Measurements from ENCODE around the gene STT3A. TPM values are rescaled to one million over a fixed set of nuclear protein-coding genes. Genes with fewer than 3 reads are reported as not detected.

STT3A gene
- total RNA-seq, 4 donors from 2014 or later: 36.3 to 73.1 (median 50.1) TPM

DNA sequence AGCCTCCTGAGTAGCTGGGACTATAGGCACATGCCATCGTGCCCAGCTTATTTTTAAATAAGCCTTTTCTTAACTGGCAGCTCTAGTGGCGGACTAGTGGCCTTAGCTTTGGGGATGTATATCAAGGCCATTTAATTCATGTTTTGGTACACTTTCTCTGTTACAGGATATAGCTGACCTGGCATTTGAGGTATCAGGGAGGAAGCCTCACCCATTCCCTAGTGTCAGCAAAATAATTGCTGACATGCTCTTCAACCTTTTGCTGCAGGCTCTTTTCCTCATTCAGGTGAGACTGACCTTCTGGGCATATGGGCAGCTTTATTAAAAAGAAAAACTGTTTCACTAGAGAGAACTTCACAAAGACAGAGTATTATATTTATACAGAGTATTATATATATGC lies 13.9 kb upstream of the STT3A start:
- H3K9me3 ChIP-seq: no peaks in the 10 kb centered on the region
- no peak for TF ChIP-seq POLR2A (IDR thresholded peaks at IDR 0.05)
- TF ChIP-seq, protein P1, sequence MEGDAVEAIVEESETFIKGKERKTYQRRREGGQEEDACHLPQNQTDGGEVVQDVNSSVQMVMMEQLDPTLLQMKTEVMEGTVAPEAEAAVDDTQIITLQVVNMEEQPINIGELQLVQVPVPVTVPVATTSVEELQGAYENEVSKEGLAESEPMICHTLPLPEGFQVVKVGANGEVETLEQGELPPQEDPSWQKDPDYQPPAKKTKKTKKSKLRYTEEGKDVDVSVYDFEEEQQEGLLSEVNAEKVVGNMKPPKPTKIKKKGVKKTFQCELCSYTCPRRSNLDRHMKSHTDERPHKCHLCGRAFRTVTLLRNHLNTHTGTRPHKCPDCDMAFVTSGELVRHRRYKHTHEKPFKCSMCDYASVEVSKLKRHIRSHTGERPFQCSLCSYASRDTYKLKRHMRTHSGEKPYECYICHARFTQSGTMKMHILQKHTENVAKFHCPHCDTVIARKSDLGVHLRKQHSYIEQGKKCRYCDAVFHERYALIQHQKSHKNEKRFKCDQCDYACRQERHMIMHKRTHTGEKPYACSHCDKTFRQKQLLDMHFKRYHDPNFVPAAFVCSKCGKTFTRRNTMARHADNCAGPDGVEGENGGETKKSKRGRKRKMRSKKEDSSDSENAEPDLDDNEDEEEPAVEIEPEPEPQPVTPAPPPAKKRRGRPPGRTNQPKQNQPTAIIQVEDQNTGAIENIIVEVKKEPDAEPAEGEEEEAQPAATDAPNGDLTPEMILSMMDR (IDR thresholded peaks at IDR 0.05): no peak
- H3K4me3 ChIP-seq: no peak overlapping the region
- H3K27ac ChIP-seq: no peak overlapping the region
- no peaks in the 10 kb centered on the region for H3K4me1 ChIP-seq
- no peaks in the 10 kb centered on the region for H3K27me3 ChIP-seq
- peaks cover 0 to 98% (median 6%) of the 10 kb centered on the region in 3 donors for H3K36me3 ChIP-seq
- DNase-seq: no peak

DNA sequence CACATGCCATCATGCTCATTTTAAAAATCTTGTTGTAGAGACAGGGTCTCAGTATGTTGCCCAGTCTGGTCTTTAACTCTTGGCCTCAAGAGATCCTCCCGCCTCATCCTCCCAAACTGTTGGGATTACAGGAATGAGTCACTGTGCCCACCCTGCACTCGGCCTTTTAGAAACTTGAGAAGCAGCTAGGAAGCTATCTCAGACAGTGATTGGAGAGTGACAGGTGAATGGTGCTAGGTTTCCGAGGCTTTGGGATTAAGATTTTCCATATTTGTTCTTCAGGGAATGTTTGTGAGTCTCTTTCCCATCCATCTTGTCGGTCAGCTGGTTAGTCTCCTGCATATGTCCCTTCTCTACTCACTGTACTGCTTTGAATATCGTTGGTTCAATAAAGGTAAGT lies 12.8 kb upstream of the STT3A start:
- Histone ChIP-seq H3K36me3 (peaks cover 0 to 94% (median 6%) of the 10 kb centered on the region in 3 donors), H3K4me1 (no peaks in the 10 kb centered on the region)
- TF ChIP-seq, protein P1 (IDR thresholded peaks at IDR 0.05): no peak
- no peak for TF ChIP-seq POLR2A (IDR thresholded peaks at IDR 0.05)

DNA sequence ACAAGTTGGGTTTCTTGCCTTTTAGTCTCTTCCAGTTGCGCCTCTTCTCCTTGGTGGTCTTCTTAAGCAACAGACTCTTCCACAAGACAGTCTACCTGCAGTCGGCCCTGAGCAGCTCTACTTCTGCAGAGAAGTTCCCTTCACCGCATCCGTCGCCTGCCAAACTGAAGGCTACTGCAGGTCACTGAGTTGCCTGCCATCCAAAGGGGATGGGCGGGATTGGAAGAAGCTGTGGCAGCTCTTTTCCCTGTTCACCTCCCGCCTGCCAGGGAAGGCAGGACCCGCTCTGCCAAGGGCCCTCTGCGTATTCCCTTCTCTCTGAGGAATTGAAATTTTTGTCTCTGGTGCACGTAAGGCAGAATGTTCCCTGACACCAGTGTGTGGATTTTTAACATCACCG lies 9.2 kb upstream of the STT3A start:
- Histone ChIP-seq H3K4me3 (no peak overlapping the region), H3K27ac (no peak overlapping the region), H3K9me3 (no peaks in the 10 kb centered on the region), H3K4me1 (no peaks in the 10 kb centered on the region), H3K36me3 (peaks cover 0 to 57% (median 0%) of the 10 kb centered on the region in 3 donors), H3K27me3 (no peaks in the 10 kb centered on the region)
- TF ChIP-seq, protein P1 (IDR thresholded peaks at IDR 0.05): no peak
- TF ChIP-seq POLR2A (IDR thresholded peaks at IDR 0.05): no peak
- no peak for DNase-seq

More for the DNA sequence above, 12.8 kb upstream of the STT3A start:
- no peak overlapping the region for H3K27ac ChIP-seq
- no peaks in the 10 kb centered on the region for H3K27me3 ChIP-seq
- H3K9me3 ChIP-seq: no peaks in the 10 kb centered on the region
- H3K4me3 ChIP-seq: no peak overlapping the region
- DNase-seq: no peak

DNA sequence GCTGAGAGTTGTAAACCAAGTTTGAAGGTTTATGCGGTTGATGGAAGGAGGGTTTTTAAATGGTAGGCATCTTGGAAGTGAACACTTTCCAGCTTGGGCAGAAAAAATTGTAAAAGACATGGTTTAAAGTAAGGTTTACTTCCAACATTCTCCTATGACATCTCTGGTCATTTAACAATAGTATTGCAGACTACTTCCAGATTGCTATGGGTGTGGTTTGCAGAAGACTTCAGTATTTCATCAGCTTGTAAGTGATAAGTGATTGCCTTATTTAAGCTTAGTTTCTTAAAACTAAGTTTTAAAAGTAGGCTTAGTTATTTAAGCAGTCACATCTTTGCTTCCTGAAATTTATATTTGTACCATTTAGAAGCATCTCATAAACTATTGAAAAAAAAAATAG lies 7.2 kb upstream of the STT3A start:
- no peak overlapping the region for H3K27ac ChIP-seq
- no peak for DNase-seq
- no peaks in the 10 kb centered on the region for H3K27me3 ChIP-seq
- H3K9me3 ChIP-seq: no peaks in the 10 kb centered on the region
- no peak overlapping the region for H3K4me3 ChIP-seq
- H3K4me1 ChIP-seq: no peaks in the 10 kb centered on the region
- TF ChIP-seq, protein P1 (IDR thresholded peaks at IDR 0.05): no peak
- TF ChIP-seq POLR2A (IDR thresholded peaks at IDR 0.05): no peak
- peaks cover 0 to 37% (median 0%) of the 10 kb centered on the region in 3 donors for H3K36me3 ChIP-seq

DNA sequence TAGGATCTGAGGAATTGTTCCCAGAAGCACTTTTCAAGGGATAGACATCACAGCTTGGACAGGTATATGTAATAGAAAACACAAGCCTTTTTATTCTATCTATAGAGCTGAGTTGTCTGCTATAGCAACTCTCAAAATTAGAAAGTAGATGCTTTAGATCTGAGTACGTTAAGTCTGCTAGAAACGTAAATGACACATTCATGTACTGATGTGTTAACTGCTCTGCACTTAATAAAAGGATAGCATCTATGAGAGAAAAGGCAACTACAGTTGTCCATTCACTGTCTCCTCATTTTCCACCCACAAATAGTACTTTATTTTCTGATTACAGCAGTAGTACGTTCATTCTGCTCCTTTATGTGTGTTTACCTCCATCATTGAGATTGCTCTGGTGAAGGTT lies 6.0 kb upstream of the STT3A start:
- TF ChIP-seq POLR2A (IDR thresholded peaks at IDR 0.05): no peak
- TF ChIP-seq, protein P1 (IDR thresholded peaks at IDR 0.05): no peak
- Histone ChIP-seq H3K4me1 (peaks cover 0 to 7% (median 0%) of the 10 kb centered on the region in 4 donors), H3K27ac (no peak overlapping the region), H3K4me3 (no peak overlapping the region), H3K27me3 (no peaks in the 10 kb centered on the region), H3K9me3 (no peaks in the 10 kb centered on the region), H3K36me3 (peaks cover 0 to 28% (median 0%) of the 10 kb centered on the region in 3 donors)
- DNase-seq: no peak

DNA sequence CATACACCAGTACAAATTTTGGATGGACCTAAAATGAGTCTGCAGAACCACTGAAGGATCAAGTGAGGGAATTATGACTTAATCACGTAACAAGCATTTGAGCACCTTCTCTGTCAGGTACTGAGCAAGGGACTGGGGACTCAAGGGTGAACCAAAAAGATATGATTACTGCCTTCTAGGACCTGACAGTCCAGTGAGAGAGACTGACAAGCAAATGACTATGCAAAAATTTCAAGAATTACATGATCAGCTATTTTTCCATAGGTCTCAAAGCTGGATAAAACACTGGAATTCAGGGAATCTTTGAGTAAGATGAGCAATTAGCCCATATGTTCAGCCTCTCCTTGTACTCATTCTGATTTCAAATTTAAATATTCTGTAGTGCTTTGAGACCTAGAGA lies 5.2 kb upstream of the STT3A start:
- TF ChIP-seq, protein P1 (IDR thresholded peaks at IDR 0.05): no peak
- no peak for TF ChIP-seq POLR2A (IDR thresholded peaks at IDR 0.05)
- DNase-seq: no peak

More for the DNA sequence above, 5.2 kb upstream of the STT3A start:
- Histone ChIP-seq H3K9me3 (no peaks in the 10 kb centered on the region), H3K4me3 (no peak overlapping the region), H3K36me3 (peaks cover 0 to 19% (median 0%) of the 10 kb centered on the region in 3 donors), H3K27ac (no peak overlapping the region), H3K4me1 (peaks cover 0 to 7% (median 0%) of the 10 kb centered on the region in 4 donors), H3K27me3 (no peaks in the 10 kb centered on the region)

Measured in Peyer's patch (tissue), 4 donors.